DOHH2 (cell line): ENCODE results near the gene VANGL1.

ENCODE experiments used
- H3F3A ChIP-seq: fragments of 200-600 bp; sonication (generic), shearing (Covaris generic); 2 replicates; pipeline ENCODE4 v1.6.0; 2016; ENCODE audit warnings: antibody characterized with exemption, mild to moderate bottlenecking; ENCODE audit not compliant: control insufficient read depth, insufficient read depth
- H3K27ac ChIP-seq: fragments of 200-600 bp; sonication (generic); 2 replicates; pipeline ENCODE4 v1.5.1; 2014; ENCODE audit warnings: low read depth, mild to moderate bottlenecking, low read length, moderate library complexity
- H3K27me3 ChIP-seq: fragments of 200-600 bp; sonication (generic); 2 replicates; pipeline ENCODE4 v1.6.1; 2014; ENCODE audit warnings: mild to moderate bottlenecking, low read length, mixed read lengths; ENCODE audit not compliant: control insufficient read depth
- H3K36me3 ChIP-seq: fragments of 200-600 bp; sonication (generic); 2 replicates; pipeline ENCODE4 v1.6.1; 2014; ENCODE audit warnings: mild to moderate bottlenecking, low read length, moderate library complexity, mixed read lengths; ENCODE audit not compliant: control insufficient read depth
- H3K4me1 ChIP-seq: fragments of 200-600 bp; sonication (generic); 2 replicates; pipeline ENCODE4 v1.6.1; 2014; ENCODE audit warnings: mild to moderate bottlenecking, low read length, mixed read lengths; ENCODE audit not compliant: control insufficient read depth
- H3K4me2 ChIP-seq: fragments of 200-600 bp; sonication (generic); 2 replicates; pipeline ENCODE4 v1.6.0; 2014; ENCODE audit warnings: mild to moderate bottlenecking, low read length, moderate library complexity
- H3K4me3 ChIP-seq: fragments of 200-600 bp; sonication (generic); 2 replicates; pipeline ENCODE4 v1.5.1; 2014; ENCODE audit warnings: mild to moderate bottlenecking, low read length, mixed read lengths
- H3K79me2 ChIP-seq: fragments of 200-600 bp; sonication (generic); 2 replicates; pipeline ENCODE4 v1.6.1; 2014; ENCODE audit warnings: mild to moderate bottlenecking, low read length, mixed read lengths; ENCODE audit not compliant: control insufficient read depth
- H3K9me2 ChIP-seq: fragments of 200-600 bp; sonication (generic); replicated peaks from 2 replicates; pipeline ENCODE4 v1.6.1; 2014; ENCODE audit warnings: mild to moderate bottlenecking, low read length, mixed read lengths; ENCODE audit not compliant: control insufficient read depth
- H3K9me3 ChIP-seq: fragments of 200-600 bp; sonication (generic); 2 replicates; pipeline ENCODE4 v1.6.1; 2014; ENCODE audit warnings: antibody characterized with exemption, low read length, mixed read lengths; ENCODE audit not compliant: control insufficient read depth, insufficient read depth
- H4K20me1 ChIP-seq: fragments of 200-600 bp; sonication (generic); 2 replicates; pipeline ENCODE4 v1.6.0; 2014; ENCODE audit warnings: low read depth, mild to moderate bottlenecking, antibody characterized with exemption, low read length, moderate library complexity; ENCODE audit not compliant: control insufficient read depth, insufficient read depth
- CTCF ChIP-seq: fragments of 200-600 bp; sonication (generic); IDR thresholded peaks from one replicate; pipeline ENCODE4 v1.5.1; 2014; ENCODE audit warnings: antibody characterized with exemption, mild to moderate bottlenecking, low read depth, low read length; ENCODE audit not compliant: poor library complexity, severe bottlenecking
- EZH2phosphoT487 ChIP-seq: fragments of 200-600 bp; sonication (generic); IDR thresholded peaks from 2 replicates; pipeline ENCODE4 v1.6.1; 2017; ENCODE audit warnings: borderline replicate concordance, mild to moderate bottlenecking, antibody characterized with exemption, low read length, moderate library complexity, mixed read lengths

The VANGL1 gene

GRCh38 chr1:115713906-115714305, 72.1 kb downstream of the VANGL1 start:
- Histone ChIP-seq H3K4me1 (no peaks in the 10 kb centered on the region), H3F3A (no peaks in the 10 kb centered on the region), H3K4me3 (no peak overlapping the region), H3K79me2 (no peaks in the 10 kb centered on the region), H3K36me3 (no peaks in the 10 kb centered on the region), H3K27me3 (peaks cover 10% of the 10 kb centered on the region; the same call in 1 of the 2 replicates), H4K20me1 (no peaks in the 10 kb centered on the region), H3K27ac (no peak overlapping the region), H3K9me3 (no peaks in the 10 kb centered on the region), H3K9me2 (no peaks in the 10 kb centered on the region), H3K4me2 (no peak overlapping the region)
- TF ChIP-seq EZH2phosphoT487 = no peak
- no peak for TF ChIP-seq CTCF

- H3K27ac ChIP-seq = no peak overlapping the region
- H3K36me3 ChIP-seq = no peaks in the 10 kb centered on the region
Observed at GRCh38 chr1:115714572-115715141, 72.9 kb downstream of the VANGL1 start.

GRCh38 chr1:115717541-115717940, 75.8 kb downstream of the VANGL1 start:
- no peaks in the 10 kb centered on the region for H3K36me3 ChIP-seq
- TF ChIP-seq EZH2phosphoT487 = no peak
- TF ChIP-seq CTCF = peak; percentile 63
- no peaks in the 10 kb centered on the region for H3F3A ChIP-seq
- H3K4me2 ChIP-seq = no peak overlapping the region
- H3K9me2 ChIP-seq = no peaks in the 10 kb centered on the region
- no peaks in the 10 kb centered on the region for H3K4me1 ChIP-seq
- H3K4me3 ChIP-seq = no peak overlapping the region
- no peaks in the 10 kb centered on the region for H3K9me3 ChIP-seq
- H4K20me1 ChIP-seq = no peaks in the 10 kb centered on the region
- H3K79me2 ChIP-seq = no peaks in the 10 kb centered on the region
- H3K27me3 ChIP-seq = no peaks in the 10 kb centered on the region
- no peak overlapping the region for H3K27ac ChIP-seq

More at GRCh38 chr1:115714572-115715141, 72.9 kb downstream of the VANGL1 start:
- Histone ChIP-seq H3K4me1 (no peaks in the 10 kb centered on the region), H3K9me3 (no peaks in the 10 kb centered on the region), H3K4me2 (no peak overlapping the region), H3K79me2 (no peaks in the 10 kb centered on the region), H3K27me3 (peaks cover 5% of the 10 kb centered on the region; the same call in 1 of the 2 replicates), H3K9me2 (no peaks in the 10 kb centered on the region), H4K20me1 (no peaks in the 10 kb centered on the region), H3F3A (no peaks in the 10 kb centered on the region), H3K4me3 (no peak overlapping the region)
- TF ChIP-seq EZH2phosphoT487 (no peak), CTCF (no peak)
